GM20000 (cell line): ENCODE data around the gene CAPSL.
"Not testable (repeated sequence)": the region's sequence is repeated elsewhere in the genome, so short reads cannot be mapped to it uniquely, and the experiment has no call there.

Experiments
- DNase-seq: peaks from one replicate; pipeline ENCODE4 v3.0.0; 2012; ENCODE audit warnings: low spot score
- TF ChIP-seq, protein P1 (sequence below): IDR thresholded peaks from 2 replicates; pipeline ENCODE4 v1.5.1; 2012; ENCODE audit warnings: mild to moderate bottlenecking, control low read depth; ENCODE audit errors: extremely low read depth, missing control alignments

The CAPSL gene

DNA sequence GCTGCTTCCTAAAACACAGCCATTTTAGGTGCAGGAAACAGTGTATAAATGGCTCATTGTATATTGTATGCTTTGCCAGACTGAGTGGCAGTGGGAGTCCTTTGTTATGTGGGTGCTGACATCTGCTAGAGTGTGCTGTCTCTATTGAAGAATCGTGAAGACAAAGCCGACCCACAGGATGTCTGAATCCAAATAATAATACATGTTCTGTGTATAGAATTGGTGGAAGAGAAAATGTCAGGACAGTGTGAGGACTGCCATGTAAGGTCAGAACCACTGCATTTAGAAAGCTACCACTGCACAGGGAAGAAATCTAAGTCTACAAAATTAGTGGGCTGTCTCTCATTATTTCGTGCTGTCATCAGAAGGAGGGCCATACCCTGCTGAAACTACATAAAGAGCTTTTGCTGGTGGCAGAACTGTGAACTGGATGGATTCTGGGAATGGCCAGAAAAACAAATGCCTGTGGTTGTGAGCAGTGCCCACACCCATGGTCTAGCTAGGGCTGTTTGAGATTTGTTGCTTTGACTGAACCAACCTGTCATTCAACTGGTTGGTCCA lies 79.2 kb downstream of the CAPSL start:
- TF ChIP-seq, protein P1, sequence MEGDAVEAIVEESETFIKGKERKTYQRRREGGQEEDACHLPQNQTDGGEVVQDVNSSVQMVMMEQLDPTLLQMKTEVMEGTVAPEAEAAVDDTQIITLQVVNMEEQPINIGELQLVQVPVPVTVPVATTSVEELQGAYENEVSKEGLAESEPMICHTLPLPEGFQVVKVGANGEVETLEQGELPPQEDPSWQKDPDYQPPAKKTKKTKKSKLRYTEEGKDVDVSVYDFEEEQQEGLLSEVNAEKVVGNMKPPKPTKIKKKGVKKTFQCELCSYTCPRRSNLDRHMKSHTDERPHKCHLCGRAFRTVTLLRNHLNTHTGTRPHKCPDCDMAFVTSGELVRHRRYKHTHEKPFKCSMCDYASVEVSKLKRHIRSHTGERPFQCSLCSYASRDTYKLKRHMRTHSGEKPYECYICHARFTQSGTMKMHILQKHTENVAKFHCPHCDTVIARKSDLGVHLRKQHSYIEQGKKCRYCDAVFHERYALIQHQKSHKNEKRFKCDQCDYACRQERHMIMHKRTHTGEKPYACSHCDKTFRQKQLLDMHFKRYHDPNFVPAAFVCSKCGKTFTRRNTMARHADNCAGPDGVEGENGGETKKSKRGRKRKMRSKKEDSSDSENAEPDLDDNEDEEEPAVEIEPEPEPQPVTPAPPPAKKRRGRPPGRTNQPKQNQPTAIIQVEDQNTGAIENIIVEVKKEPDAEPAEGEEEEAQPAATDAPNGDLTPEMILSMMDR = no peak
- DNase-seq = no peak

DNA sequence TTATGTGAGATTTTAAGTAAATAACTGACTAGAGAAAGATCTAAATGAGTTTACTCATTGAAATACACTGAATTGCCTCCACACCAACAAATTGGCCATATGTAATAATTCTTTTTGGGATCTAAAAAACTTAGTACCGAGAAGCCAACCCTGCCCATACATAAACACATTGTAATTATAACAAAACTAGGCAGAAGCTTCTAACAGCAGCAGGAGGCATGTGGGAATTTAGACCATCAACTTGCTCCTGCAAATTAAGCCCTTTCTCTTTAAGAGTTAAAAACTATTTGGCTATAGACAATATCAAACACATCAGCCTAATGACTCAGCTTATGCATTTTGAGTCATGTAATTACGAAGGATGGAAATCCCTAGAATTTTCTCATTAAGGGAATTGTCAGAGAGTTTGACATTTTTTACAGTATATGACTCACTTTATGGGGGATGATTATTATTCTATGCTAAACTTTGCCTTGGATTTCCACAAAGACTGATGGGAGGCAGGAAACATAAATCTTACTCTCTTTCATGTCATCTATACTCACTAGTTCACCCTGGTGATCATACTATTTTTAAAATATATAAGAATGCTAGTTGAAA lies 80.7 kb downstream of the CAPSL start:
- TF ChIP-seq, protein P1 = no peak
- DNase-seq = no peak

DNA sequence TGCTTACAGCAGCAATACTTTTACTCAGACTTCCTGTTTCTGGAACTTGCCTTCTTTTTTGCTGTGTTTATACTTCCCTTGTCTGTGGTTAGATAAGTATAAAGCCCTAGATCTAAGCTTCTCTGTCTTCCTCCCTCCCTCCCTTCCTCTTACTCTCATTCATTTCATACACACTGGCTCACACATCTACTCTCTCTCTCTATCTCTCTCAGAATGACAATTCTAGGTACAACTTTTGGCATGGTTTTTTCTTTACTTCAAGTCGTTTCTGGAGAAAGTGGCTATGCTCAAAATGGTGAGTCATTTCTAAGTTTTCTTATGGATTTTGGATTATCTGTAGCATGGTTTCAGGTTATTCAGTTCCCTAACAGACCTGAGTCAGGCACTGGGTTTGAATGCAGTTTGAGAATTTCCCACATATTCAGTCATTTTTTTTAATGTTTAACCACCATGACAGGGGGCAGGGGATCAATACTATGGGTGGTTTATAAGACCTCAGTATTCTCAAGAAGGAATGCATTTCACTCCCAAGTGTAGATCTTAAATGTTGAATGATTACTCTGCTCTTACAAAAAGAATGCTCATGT lies 81.6 kb downstream of the CAPSL start, which contains the start of gene IL7R:
IL7R (plus strand) TSS at position 127 of the 587 bp plus-strand sequence; CDS start at position 214, 87 bp downstream.
- TF ChIP-seq, protein P1 = no peak
- no peak for DNase-seq

DNA sequence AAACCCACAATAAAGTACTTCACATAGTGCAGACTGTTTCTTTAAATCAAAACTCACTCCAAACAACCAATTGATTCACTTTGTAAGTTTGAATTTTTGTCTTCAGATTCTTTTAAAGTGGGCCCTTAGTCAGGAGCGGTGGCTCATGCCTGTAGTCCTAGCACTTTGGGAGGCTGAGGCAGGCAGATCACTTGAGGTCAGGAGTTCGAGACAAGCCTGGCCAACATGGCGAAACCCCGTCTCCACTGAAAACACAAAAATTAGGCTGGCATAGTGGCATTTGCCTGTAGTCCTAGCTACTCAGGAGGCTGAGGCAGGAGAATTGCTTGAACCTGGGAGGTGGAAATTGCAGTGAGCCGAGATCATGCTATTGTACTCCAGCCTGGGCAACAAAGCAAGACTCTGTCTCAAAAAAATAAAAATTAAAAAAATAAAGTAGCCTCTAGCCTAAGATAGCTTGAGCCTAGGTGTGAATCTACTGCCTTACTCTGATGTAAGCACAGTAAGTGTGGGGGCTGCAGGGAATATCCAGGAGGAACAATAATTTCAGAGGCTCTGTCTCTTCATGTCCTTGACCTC lies 82.1 kb downstream of the CAPSL start:
- not testable (repeated sequence) for DNase-seq

DNA sequence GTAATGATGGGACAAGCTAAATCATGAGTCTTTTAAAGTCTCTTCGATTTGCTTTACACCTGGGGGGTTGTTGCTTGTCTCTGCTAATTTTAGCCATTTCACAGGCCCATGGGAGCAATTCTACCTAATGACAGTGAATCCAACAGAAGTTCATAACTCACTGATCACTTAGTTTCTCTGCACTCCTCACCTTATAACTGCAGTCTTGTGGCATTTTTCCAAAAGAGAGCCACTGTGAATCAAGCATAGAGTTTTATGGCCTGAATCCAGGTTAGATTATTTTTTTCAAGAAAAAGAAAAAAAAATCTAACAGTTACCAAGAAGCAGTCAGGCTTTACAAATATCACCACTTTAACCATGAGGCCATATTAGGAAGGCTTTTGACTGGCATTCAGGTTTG lies 83.2 kb downstream of the CAPSL start:
- no peak for DNase-seq

More for the DNA sequence above, 83.2 kb downstream of the CAPSL start:
- TF ChIP-seq, protein P1 = no peak
